Measurements from ENCODE around the gene ENTREP3.
"Not testable (repeated sequence)": the region's sequence is repeated elsewhere in the genome, so short reads cannot be mapped to it uniquely, and the experiment has no call there.

DNA sequence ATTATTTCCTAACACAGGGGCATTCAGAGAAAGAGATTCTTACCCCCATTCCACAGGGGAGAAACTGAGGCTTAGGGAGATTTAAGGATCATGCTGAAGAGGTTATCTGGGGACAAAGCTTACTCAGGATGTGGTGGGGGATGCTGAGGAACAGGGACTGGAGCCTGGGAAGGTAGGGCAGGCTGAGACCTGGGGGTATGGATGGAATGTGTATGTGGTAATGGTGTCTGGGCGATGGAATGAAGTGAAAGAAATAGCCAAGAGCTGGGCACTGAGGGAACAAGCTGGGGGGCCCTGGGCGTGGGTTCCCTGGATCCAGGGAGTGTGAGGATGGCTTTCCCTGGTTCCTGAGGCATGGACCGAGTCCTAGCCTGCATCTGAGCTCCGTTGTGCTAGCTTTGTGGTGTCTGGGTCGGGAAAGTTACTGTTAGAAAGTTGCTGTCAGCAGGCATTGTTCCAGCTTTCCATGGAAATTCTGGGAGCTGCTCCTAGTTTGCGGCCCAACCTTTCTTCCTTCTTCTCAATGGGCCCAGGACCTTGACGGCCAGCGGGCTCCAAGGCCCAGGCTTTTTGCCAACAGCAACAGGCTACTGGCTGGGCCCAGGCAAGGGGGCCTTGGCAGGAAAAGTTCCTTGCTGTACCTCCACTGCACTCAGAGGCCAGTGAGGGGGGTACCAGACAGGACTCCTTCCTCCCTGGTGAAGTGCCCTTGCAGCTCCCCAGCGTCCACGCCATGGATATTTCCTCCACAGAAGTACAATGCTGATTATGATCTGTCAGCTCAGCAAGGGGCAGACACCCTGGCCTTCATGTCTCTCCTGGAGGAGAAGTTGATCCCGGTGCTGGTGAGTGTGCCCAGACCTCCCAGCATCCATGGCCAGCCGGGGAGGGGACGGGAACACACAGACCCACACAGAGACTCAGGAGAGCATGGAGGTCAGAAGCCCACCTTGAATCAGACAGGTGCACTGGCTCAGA lies 23.0 kb downstream of the ENTREP3 start:
- TF ChIP-seq, protein P1, sequence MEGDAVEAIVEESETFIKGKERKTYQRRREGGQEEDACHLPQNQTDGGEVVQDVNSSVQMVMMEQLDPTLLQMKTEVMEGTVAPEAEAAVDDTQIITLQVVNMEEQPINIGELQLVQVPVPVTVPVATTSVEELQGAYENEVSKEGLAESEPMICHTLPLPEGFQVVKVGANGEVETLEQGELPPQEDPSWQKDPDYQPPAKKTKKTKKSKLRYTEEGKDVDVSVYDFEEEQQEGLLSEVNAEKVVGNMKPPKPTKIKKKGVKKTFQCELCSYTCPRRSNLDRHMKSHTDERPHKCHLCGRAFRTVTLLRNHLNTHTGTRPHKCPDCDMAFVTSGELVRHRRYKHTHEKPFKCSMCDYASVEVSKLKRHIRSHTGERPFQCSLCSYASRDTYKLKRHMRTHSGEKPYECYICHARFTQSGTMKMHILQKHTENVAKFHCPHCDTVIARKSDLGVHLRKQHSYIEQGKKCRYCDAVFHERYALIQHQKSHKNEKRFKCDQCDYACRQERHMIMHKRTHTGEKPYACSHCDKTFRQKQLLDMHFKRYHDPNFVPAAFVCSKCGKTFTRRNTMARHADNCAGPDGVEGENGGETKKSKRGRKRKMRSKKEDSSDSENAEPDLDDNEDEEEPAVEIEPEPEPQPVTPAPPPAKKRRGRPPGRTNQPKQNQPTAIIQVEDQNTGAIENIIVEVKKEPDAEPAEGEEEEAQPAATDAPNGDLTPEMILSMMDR (conservative IDR thresholded peaks at IDR 0.05; ENCODE audit: low read depth, low read length) = not testable (repeated sequence)
- not testable (repeated sequence) for TF ChIP-seq EZH2 (IDR thresholded peaks at IDR 0.05; ENCODE audit: borderline replicate concordance, low read depth, low read length, poor library complexity, severe bottlenecking)

Data from A673 (cell line).